Endothelial cell of umbilical vein (primary cell): ENCODE results near the gene HDAC7.

Source experiments
- TF ChIP-seq, protein P1 (sequence below): IDR thresholded peaks from 2 replicates; pipeline ENCODE4 v1.6.1; 2011; ENCODE audit not compliant: insufficient read depth, insufficient read length
- TF ChIP-seq, protein P2 (sequence below), 2 donors: IDR thresholded peaks; 1 replicate in 1 of 2; 2 replicates in 1 of 2; pipeline ENCODE4 v1.5.1; 2011; ENCODE audit warnings: low read length in 2 of 2, mild to moderate bottlenecking in 2 of 2, moderate library complexity in 2 of 2, control low read depth in 1 of 2, inconsistent platforms in 1 of 2, low read depth in 1 of 2; ENCODE audit not compliant: insufficient read depth in 1 of 2; ENCODE audit errors: extremely low read depth in 1 of 2

DNA sequence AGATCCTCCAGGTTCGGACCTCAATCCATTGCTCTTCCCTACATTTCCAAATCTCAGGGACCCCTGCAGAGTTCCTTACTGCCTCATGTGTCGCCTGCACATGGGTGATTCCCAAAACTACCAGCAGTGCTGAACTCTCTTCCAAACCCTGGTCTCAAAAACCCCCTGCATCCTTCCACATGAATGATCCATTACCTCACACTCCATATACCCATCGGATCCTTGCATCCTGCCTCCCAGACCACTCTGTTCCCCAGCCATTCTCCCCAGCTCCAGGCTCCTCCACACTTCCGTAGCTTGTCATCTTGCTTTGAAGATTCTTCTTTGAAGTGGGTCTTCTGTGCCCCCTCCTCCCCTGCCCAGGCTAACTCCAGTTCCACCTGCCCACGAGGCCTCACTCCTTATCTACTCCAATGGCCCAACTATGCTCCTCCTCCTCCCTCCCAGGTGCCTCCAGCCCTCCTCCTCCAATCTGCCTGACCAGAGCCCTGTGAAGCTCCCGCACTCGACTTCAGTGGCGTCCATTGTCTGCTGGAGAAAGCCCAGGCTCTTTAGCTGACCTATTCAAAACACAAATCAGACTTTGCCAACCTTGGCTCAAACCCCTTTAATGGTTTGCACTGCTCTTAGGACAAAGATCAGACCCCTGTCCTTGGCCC is 74.8 kb downstream of the HDAC7 start:
- TF ChIP-seq, protein P1, sequence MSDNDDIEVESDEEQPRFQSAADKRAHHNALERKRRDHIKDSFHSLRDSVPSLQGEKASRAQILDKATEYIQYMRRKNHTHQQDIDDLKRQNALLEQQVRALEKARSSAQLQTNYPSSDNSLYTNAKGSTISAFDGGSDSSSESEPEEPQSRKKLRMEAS, result no peak
- TF ChIP-seq, protein P2, sequence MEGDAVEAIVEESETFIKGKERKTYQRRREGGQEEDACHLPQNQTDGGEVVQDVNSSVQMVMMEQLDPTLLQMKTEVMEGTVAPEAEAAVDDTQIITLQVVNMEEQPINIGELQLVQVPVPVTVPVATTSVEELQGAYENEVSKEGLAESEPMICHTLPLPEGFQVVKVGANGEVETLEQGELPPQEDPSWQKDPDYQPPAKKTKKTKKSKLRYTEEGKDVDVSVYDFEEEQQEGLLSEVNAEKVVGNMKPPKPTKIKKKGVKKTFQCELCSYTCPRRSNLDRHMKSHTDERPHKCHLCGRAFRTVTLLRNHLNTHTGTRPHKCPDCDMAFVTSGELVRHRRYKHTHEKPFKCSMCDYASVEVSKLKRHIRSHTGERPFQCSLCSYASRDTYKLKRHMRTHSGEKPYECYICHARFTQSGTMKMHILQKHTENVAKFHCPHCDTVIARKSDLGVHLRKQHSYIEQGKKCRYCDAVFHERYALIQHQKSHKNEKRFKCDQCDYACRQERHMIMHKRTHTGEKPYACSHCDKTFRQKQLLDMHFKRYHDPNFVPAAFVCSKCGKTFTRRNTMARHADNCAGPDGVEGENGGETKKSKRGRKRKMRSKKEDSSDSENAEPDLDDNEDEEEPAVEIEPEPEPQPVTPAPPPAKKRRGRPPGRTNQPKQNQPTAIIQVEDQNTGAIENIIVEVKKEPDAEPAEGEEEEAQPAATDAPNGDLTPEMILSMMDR (IDR thresholded peaks at IDR 0.05; ENCODE audit: extremely low read depth in 1 of 2, insufficient read depth in 1 of 2, low read depth in 1 of 2, low read length in 2 of 2), result no peak
